C4-2B (cell line): ENCODE data around the gene ARMCX4.

Experiments used
- ZFX ChIP-seq: fragments of 450-650 bp; IDR thresholded peaks from 2 replicates; pipeline ENCODE4 v1.6.1; 2017
- TF ChIP-seq, protein P1 (sequence below): fragments of 450-650 bp; conservative IDR thresholded peaks from 2 replicates; pipeline ENCODE4 v1.5.1; 2017; ENCODE audit warnings: mild to moderate bottlenecking

GRCh38 chrX:101507372-101507771, 22.1 kb downstream of the ARMCX4 start:
- TF ChIP-seq, protein P1, sequence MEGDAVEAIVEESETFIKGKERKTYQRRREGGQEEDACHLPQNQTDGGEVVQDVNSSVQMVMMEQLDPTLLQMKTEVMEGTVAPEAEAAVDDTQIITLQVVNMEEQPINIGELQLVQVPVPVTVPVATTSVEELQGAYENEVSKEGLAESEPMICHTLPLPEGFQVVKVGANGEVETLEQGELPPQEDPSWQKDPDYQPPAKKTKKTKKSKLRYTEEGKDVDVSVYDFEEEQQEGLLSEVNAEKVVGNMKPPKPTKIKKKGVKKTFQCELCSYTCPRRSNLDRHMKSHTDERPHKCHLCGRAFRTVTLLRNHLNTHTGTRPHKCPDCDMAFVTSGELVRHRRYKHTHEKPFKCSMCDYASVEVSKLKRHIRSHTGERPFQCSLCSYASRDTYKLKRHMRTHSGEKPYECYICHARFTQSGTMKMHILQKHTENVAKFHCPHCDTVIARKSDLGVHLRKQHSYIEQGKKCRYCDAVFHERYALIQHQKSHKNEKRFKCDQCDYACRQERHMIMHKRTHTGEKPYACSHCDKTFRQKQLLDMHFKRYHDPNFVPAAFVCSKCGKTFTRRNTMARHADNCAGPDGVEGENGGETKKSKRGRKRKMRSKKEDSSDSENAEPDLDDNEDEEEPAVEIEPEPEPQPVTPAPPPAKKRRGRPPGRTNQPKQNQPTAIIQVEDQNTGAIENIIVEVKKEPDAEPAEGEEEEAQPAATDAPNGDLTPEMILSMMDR: no peak
- no peak for TF ChIP-seq ZFX
